Spleen (tissue), 11 donors: ENCODE measurements around the gene PELO. TPM values are rescaled to one million over a fixed set of nuclear protein-coding genes. Genes with fewer than 3 reads are reported as not detected.
A peak's percentile ranks its signal among the peaks of the same experiment; 100 is the strongest.

ENCODE experiments used
- DNase-seq: peaks from one replicate; pipeline ENCODE4 v3.0.0-alpha.2; 2020
- H3K27ac ChIP-seq, 8 donors: fragments of 200-600 bp; sonication (generic) in 7 of 8; 1 replicate in 4 of 8; 2 replicates in 4 of 8; pipeline versions ENCODE4 v1.5.0 to v1.8.0; 2016 to 2021; ENCODE audit warnings: inconsistent platforms in 4 of 8, mild to moderate bottlenecking in 4 of 8, moderate library complexity in 1 of 8
- H3K27me3 ChIP-seq, 7 donors: fragments of 200-600 bp; sonication (generic) in 6 of 7; replicated peaks in 1 of 7; 1 replicate in 4 of 7; 2 replicates in 3 of 7; pipeline versions ENCODE4 v1.5.0 to v1.8.0; 2016 to 2021; ENCODE audit warnings: inconsistent platforms in 3 of 7, mild to moderate bottlenecking in 1 of 7
- H3K36me3 ChIP-seq, 6 donors: fragments of 200-600 bp; sonication (generic) in 5 of 6; 1 replicate in 4 of 6; 2 replicates in 2 of 6; pipeline versions ENCODE4 v1.5.0 to v1.8.0; 2016 to 2021; ENCODE audit warnings: inconsistent platforms in 2 of 6
- H3K4me1 ChIP-seq, 6 donors: fragments of 200-600 bp; sonication (generic) in 5 of 6; 1 replicate in 3 of 6; 2 replicates in 3 of 6; pipeline versions ENCODE4 v1.5.0 to v1.8.0; 2016 to 2021; ENCODE audit warnings: inconsistent platforms in 3 of 6
- H3K4me3 ChIP-seq, 8 donors: fragments of 200-600 bp; sonication (generic) in 7 of 8; 1 replicate in 4 of 8; 2 replicates in 4 of 8; pipeline versions ENCODE4 v1.5.0 to v1.8.0; 2016 to 2021; ENCODE audit warnings: inconsistent platforms in 4 of 8, mild to moderate bottlenecking in 4 of 8, moderate library complexity in 2 of 8
- H3K9me3 ChIP-seq, 8 donors: fragments of 200-600 bp; sonication (generic) in 7 of 8; 1 replicate in 4 of 8; 2 replicates in 4 of 8; pipeline versions ENCODE4 v1.5.0 to v1.8.0; 2016 to 2021; ENCODE audit warnings: inconsistent platforms in 4 of 8
- POLR2A ChIP-seq, 3 donors: fragments of 450-650 bp; IDR thresholded peaks; one replicate each; pipeline ENCODE4 v1.5.1; 2017; ENCODE audit warnings: antibody characterized with exemption in 3 of 3, mild to moderate bottlenecking in 1 of 3
- POLR2AphosphoS5 ChIP-seq, 3 donors: sonication (generic); formaldehyde crosslinking; IDR thresholded peaks; one replicate each; pipeline ENCODE4 v1.5.1; 2017; ENCODE audit warnings: antibody characterized with exemption in 3 of 3
- WGBS, 5 donors: extraction: QIAGEN DNeasy Blood & Tissue Kit in 3 of 5; methylation state at CpG; one replicate each; pipeline versions ENCODE4 v1.1.5 to v1.1.7; 2013 to 2018; 5-methylcytosine and 5-hydroxymethylcytosine counted together
- intact Hi-C: fragments of 100-400 bp; cut with DNase I; formaldehyde crosslinking; loops from one replicate; pipeline ENCODE4 v1.15.0; 2023; ENCODE audit warnings: low total_unique reads
- polyA plus RNA-seq, 3 donors: library from polyadenylated mRNA; stranded (reverse); fragments of 200-250 nt; gene quantifications; one replicate each; pipeline ENCODE4 v1.2.1, GENCODE V29; 2013
- total RNA-seq, 7 donors: library from RNA; depleted of rRNA in 3 of 7; stranded (reverse); fragments of >200 nt in 3 of 7; fragmentation: NEBNext Ultra II Directional in 4 of 7; extraction: Animal tissue kit (Norgen Biotek cat#: 25700) in 4 of 7; gene quantifications; one replicate each; pipeline versions ENCODE4 v1.1.0 to v1.2.1, GENCODE V29; 2016 to 2021
- TF ChIP-seq, protein P1 (sequence below), 11 experiments: fragments of 200-600 bp in 7 of 11; fragments of 450-650 bp in 4 of 11; sonication (generic) in 4 of 11; IDR thresholded peaks in 8 of 11; conservative IDR thresholded peaks in 3 of 11; 1 replicate in 7 of 11; 2 replicates in 4 of 11; pipeline versions ENCODE4 v1.4.0 to v1.8.0; 2016 to 2021; ENCODE audit warnings: antibody characterized with exemption in 11 of 11, inconsistent platforms in 4 of 11, mild to moderate bottlenecking in 1 of 11
- donor health status: healthy with polysubstance abuse.
- donor health status: DM: no; HTN: no; CAD: no; lungs with moderate emphysema.
- donor health status: DM: no; HTN: no; CAD: no.
- donor health status: Bipolar disorder and iron deficiency.
- donor health status: healthy.
- donor health status: DM: no; HTN: no; CAD: no.
- donor health status: DM: yes; HTN: yes; CAD: no.

Gene PELO
- total and polyA plus RNA-seq, 10 donors, result 10.4 to 169 (median 52.0) TPM

DNA sequence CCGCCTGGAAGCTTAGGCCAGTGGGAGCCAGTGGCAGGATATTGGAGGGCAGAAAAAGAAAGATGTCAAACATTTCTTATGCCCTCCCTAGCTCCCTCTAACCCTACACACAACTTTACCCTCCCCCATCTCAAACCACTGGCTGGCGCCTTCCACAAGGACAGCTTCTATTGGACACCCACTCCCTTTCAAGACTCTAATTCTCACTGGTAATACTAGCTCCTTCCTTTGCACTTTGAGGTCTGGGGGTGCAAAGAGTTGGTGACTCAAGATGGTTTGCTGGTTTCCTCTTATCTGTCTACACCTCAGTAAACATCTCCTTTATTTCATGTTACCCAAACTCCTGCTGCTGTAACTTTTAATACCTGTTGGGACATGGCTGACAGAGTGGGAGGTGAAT, 11.6 kb upstream of the PELO start:
- Histone ChIP-seq H3K27ac (peak overlapping the region; percentile 19 to 81 (median 64)), H3K36me3 (no peaks in the 10 kb centered on the region), H3K9me3 (no peaks in the 10 kb centered on the region), H3K27me3 (no peaks in the 10 kb centered on the region), H3K4me3 (no peak overlapping the region), H3K4me1 (peaks cover 12 to 51% (median 39%) of the 10 kb centered on the region in 6 donors)
- 74 to 90% (median 85%) methylated on average over 2 of the region's 2 CpGs for WGBS, 5 donors
- TF ChIP-seq POLR2A (IDR thresholded peaks at IDR 0.05) (no peak), POLR2AphosphoS5 (IDR thresholded peaks at IDR 0.05) (no peak)
- TF ChIP-seq, protein P1, sequence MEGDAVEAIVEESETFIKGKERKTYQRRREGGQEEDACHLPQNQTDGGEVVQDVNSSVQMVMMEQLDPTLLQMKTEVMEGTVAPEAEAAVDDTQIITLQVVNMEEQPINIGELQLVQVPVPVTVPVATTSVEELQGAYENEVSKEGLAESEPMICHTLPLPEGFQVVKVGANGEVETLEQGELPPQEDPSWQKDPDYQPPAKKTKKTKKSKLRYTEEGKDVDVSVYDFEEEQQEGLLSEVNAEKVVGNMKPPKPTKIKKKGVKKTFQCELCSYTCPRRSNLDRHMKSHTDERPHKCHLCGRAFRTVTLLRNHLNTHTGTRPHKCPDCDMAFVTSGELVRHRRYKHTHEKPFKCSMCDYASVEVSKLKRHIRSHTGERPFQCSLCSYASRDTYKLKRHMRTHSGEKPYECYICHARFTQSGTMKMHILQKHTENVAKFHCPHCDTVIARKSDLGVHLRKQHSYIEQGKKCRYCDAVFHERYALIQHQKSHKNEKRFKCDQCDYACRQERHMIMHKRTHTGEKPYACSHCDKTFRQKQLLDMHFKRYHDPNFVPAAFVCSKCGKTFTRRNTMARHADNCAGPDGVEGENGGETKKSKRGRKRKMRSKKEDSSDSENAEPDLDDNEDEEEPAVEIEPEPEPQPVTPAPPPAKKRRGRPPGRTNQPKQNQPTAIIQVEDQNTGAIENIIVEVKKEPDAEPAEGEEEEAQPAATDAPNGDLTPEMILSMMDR (IDR thresholded peaks at IDR 0.05 in 8 of 11, conservative IDR thresholded peaks at IDR 0.05 in 3 of 11), result no peak
- no peak for DNase-seq
- intact Hi-C loops, result no loop called here

DNA sequence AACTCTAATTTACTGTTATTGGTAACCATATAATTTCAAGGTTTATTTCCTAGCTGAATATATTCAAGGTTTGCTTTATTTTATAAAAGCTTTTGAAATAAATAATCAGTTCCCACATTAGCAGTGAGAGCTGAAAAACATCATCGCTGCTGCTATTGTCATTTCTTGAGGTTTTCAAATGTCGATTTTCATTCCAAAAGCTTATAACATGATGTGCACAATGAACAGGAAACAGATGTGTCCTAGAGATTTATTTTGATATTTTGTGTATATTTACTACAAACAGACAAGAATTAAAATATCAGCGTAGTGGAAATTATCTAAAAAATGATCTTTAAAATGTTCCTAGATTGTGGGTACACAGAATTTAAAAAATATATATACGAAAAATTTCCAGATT, 10.5 kb upstream of the PELO start:
- Histone ChIP-seq H3K4me1 (peaks cover 12 to 41% (median 31%) of the 10 kb centered on the region in 6 donors), H3K27ac (peak overlapping the region; percentile 19 to 81 (median 64)), H3K27me3 (no peaks in the 10 kb centered on the region), H3K4me3 (no peak overlapping the region), H3K9me3 (no peaks in the 10 kb centered on the region), H3K36me3 (no peaks in the 10 kb centered on the region)
- TF ChIP-seq, protein P1 (IDR thresholded peaks at IDR 0.05 in 8 of 11, conservative IDR thresholded peaks at IDR 0.05 in 3 of 11), result no peak
- no peak for TF ChIP-seq POLR2A (IDR thresholded peaks at IDR 0.05)
- TF ChIP-seq POLR2AphosphoS5 (IDR thresholded peaks at IDR 0.05), result no peak
- 52 to 63% (median 57%) methylated on average over 4 of the region's 4 CpGs for WGBS, 5 donors
- no peak for DNase-seq
- intact Hi-C loops, result no loop called here

DNA sequence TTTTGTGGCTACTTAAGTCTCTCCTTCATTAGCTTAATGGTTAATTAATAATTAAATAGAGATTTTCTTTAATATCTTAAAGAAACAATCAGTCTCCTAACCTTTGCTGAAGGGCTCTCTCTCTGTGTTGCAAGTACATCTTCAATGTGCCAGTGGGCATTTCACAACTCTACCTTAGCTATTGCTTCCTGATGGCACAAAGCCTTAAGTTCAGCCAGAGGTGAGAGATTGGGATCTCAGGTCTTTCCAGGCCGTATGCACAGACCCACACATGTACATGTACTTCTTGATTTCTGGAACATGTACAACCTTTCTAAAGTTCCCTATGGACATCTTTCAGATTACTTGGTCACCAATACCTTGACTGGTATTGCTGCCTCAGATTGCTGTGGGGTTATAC, 8.9 kb upstream of the PELO start:
- H3K9me3 ChIP-seq, result no peaks in the 10 kb centered on the region
- TF ChIP-seq POLR2A (IDR thresholded peaks at IDR 0.05), result no peak
- TF ChIP-seq, protein P1 (IDR thresholded peaks at IDR 0.05 in 8 of 11, conservative IDR thresholded peaks at IDR 0.05 in 3 of 11), result no peak
- no peak for TF ChIP-seq POLR2AphosphoS5 (IDR thresholded peaks at IDR 0.05)
- intact Hi-C loops, result no loop called here
- H3K36me3 ChIP-seq, result no peaks in the 10 kb centered on the region
- peak overlapping the region in 1 of 8 donors; percentile 1 for H3K27ac ChIP-seq
- WGBS, 5 donors, result 69 to 83% (median 78%) methylated on average over 1 of the region's 1 CpG
- H3K4me1 ChIP-seq, result peaks cover 12 to 27% (median 20%) of the 10 kb centered on the region in 6 donors
- DNase-seq, result no peak
- H3K4me3 ChIP-seq, result no peak overlapping the region
- H3K27me3 ChIP-seq, result peaks cover 0 to under 1% (median 0%) of the 10 kb centered on the region in 7 donors

DNA sequence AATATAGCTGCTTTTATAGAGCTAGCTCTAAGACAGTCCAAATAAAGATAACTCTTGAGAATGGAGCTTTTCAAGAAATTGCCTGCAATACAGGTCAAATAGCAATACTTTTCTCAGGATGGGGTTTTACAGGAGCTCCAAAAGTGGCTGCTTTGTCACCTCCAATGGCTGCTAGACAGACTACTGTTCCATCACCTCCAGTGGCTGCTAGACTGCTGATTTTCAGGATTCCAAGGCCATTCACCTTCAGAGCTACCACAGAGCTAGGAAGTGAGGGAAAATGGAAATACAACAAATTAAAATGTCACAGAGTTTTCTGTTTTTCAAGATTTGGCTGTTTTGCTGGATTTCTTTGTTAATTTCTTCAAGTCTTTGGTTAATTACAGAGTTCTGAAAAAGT, 8.5 kb upstream of the PELO start:
- no peak for TF ChIP-seq POLR2AphosphoS5 (IDR thresholded peaks at IDR 0.05)
- peak overlapping the region in 1 of 8 donors; percentile 1 for H3K27ac ChIP-seq
- intact Hi-C loops, result no loop called here
- no peaks in the 10 kb centered on the region for H3K9me3 ChIP-seq
- H3K36me3 ChIP-seq, result no peaks in the 10 kb centered on the region
- no peak for DNase-seq
- peaks cover 0 to 5% (median 0%) of the 10 kb centered on the region in 7 donors for H3K27me3 ChIP-seq
- H3K4me3 ChIP-seq, result no peak overlapping the region
- H3K4me1 ChIP-seq, result peaks cover 10 to 23% (median 18%) of the 10 kb centered on the region in 6 donors
